ENCODE results near the gene C21orf91.
A peak's percentile ranks its signal among the peaks of the same experiment; 100 is the strongest.

Gene C21orf91

DNA sequence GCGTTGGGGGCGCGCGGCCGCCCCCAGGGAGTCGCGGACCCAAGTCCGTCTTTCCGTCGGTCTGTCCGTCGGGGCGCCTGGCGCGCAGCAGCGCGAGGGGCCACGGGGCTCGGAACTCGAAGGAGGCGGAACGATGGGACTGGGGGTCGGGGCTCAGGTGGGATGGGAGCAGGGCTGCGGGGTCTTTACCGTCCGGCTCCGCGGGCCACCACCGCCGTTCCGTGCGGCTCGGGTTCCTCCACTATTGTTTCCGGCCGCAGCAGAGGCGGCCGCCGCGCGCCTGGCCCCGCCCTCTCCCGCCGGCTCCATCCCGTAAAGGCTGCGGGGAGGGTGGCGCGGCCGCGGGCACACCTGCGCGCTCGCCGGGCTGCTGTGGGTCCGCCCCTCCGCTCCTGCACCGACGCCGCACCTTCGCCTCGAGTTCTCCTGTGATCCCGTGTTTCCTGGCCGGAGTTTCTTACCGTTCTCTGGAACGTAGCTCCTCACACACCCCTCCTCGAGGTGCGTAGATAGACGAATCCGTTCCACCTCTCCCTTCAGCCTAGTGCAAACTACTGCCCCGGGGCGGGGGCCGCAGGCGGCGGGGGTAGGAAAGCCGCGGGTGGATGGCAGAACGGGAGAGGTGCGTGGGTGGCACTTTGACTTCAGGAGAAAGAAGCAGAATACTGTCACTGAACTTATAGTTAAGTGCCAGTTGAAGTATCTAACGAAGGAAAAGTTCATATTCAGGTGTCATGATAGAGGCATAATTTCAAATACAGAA lies at the start of gene C21orf91:
Gene C21orf91, minus strand, starts transcription at position 243 of the 763 bp plus-strand sequence. CDS start 1,038 bp downstream, outside the sequence.
- DNase-seq (ENCODE audit: low read depth), result peak; percentile 88

- no peak for DNase-seq (ENCODE audit: low read depth)
Measured at GRCh38 chr21:17866590-17866989, 47.4 kb upstream of the C21orf91 start.

- DNase-seq (ENCODE audit: low read depth), result no peak
Measured at GRCh38 chr21:17859661-17860060, 40.5 kb upstream of the C21orf91 start.

- DNase-seq (ENCODE audit: low read depth), result no peak
Measured at GRCh38 chr21:17858747-17859146, 39.6 kb upstream of the C21orf91 start.

DNA sequence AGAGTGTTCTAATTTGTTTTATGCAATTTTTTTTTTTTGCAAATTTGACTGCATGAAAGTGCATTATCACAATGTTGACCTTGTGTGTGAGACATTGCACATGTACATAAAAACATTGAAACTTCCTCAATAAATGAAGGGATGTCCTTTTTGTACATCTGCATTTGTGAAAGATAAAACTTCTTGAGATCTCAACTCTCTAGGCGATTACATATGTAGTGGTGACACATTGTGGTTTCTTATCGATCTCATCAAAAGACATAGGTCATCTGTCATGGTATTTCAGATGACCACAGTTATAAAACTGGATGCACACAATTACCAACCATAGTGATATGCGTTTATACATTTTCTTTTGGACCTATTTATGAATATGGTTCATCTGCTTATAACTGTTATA lies 35.6 kb upstream of the C21orf91 start:
- DNase-seq (ENCODE audit: low read depth), result peak; percentile 52

DNA sequence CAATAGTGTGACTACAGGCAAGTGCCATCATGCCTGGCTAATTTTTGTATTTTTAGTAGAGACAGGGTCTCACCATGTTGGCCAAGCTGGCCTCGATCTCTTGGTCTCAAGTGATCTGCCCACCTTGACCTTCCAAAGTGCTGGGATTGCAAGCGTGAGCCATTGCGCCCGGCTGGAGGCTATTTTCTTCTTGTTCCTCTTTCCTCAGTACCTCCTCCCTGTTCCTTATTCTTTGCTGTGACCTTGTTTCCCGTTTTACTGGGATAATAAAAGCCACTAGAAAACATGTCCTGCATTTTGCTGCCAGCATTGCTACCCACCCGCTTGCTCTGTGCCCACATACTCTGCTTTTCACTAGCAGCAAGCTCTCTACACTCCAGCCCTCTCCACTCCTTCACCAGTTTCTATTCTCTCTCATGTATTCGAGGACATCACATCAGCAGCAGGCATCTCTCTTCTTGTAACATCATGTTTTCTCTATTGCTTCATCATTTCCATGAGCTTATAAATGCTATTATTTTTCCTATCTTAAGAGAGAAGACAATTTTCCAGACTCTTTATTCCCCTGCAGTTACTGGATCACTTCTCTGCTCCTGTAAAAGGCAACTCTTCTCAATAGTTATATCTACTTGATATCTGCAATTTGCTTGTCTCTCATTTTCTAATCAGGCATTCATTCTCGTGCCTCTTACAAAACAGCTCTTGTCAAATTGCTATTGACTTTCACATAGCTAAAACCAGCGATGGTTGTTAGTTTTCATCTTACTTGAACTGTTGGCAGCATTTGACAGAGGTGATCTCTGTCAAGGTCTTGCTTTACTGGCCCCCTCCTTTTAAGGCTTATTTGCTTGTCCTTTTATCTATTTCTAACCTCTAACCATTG lies 34.5 kb upstream of the C21orf91 start:
- DNase-seq (ENCODE audit: low read depth), result no peak

DNA sequence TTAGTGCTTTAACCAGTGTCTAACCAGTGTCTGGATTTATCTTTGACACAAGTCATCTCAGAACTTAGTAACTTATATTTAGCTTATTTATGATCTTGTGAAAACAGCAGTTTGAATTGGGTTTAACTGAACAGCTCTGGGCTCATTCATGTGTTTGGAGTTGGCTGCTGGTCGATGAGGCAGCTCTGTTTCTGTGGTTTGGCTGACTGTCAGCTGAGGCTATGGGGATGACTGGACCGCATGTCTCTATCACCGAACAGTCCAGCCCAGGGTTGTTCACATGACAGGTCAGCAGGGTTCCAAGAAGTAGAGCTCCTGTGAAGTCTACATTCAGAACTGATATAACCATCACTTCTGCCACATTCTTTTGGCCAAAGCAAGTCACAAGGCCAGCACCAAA lies 29.1 kb upstream of the C21orf91 start:
- DNase-seq (ENCODE audit: low read depth), result peak; percentile 93

DNA sequence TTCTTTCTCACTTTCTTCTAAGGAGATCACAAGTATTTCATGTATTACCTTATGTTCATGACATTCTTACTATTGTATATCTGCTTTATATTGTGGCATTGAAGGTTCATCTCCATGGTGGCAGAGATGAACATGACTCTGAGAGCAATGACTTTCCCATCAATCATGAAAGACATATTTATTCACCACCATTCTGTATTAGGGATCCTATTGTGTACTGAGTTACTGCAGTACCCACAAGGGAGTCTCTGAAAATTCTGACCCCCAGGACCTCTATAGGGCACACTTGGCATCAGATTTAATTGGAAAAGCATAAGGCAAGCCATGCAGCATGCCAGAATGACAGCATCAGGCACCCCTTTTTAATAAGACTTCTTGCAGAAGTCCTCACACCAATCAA lies 21.9 kb upstream of the C21orf91 start:
- no peak for DNase-seq (ENCODE audit: low read depth)

DNA sequence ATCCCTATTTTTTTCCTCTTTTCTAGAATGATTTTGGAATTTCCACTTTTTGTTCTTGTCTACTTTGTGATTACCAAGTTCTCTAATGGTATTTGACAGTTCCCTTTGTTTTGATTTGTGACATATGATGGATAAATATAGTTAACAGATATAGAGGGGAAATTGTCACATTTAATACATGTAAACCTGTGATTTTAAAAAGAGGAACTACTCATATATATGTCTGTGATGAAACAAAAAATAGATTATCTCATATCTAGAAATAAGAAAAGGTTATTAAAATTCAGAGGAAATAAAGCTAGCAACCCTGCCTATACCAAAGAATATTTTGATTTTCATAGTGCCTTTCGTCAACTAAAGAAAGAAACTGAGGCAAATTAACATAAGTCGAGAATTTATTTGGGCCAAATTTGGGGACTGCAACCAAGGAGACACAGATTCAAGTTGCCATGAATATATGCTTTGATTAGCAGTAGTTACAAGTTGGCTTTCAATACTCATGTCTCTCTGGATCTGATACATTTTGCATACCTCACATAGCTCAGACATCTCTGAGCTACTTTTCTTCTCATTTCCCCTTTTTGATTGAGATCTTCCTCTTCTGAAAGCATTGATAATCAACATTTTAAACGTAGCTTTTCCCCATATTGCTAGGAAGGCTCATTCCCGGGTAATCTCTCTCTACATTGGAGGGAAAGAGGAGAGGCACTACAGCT lies 15.6 kb upstream of the C21orf91 start:
- no peak for DNase-seq (ENCODE audit: low read depth)

- DNase-seq (ENCODE audit: low read depth), result peak; percentile 14
Measured at GRCh38 chr21:17829472-17829871, 10.3 kb upstream of the C21orf91 start.

DNA sequence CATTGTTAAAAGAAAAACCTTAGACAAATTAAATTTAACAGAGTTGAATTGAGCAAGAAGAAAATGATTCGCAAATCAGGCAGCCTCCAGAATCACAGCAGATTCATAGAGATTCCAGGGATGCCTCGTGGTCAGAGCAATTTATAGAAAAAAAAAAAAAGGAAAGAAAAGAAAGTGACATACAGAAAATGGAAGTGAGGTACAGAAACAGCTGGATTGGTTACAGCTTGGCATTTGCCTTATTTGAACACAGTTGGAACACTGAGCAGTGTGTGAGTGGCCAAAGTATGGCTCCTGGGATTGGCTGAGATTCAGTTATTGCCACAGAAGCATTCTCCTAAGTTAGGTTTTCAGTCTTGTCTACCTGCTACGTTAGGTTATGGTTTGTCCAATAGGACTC lies 9.1 kb upstream of the C21orf91 start:
- DNase-seq (ENCODE audit: low read depth), result peak; percentile 29

DNA sequence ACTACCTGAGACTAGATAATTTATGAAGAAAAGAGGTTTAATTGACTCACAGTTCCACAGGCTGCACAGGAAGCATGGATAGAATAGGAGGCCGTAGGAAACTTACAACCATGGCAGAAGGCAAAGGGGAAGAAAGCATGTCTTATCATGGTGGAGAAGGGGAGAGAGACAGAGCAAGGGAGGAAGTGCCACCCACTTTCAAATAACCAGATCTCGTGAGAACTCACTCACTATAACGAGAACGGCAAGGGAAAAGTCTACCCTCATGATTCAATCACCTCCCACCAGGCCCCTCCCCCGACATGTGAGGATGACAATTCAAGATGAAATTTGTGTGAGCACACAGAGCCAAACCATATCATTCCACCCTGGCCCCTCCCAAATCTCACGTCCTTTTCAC lies 4.7 kb upstream of the C21orf91 start:
- DNase-seq (ENCODE audit: low read depth), result no peak

DNA sequence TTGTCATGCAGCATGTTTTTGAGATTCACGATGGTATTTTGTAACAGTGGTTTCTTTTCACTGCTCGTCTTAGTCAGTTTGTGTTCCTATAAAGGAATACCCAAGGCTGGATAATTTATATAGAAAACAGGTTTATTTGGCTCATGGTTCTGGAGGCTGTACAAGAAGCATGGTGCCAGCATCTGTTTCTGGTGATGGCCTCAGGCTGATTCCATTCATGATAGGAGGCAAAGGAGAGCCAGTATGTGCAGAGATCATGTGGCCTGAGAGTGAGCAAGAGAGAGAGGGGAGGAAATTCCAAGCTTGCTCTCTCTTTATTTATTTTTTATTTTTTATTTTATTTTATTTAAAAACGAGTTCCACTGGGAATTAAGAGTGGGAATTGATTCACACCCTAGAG lies 2.0 kb upstream of the C21orf91 start:
- DNase-seq (ENCODE audit: low read depth), result no peak

DNA sequence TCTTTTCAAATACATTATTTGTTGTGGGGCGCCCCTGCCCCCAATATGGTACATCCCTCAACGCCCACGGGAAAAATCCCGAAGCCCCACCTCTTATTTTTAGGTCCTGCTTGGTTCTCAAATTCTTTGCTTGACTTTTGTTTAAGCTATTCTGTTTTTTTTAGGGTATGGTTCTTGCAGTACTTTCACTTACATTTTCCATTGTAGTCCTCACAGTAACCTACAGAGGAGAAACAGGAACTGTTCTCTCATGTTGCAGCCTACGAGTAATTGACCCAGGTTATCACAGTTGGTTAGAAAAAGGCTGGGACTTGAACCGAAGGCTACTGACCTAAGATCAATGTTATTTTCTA lies 697 bp upstream of the C21orf91 start:
- DNase-seq (ENCODE audit: low read depth), result no peak

GRCh38 chr21:17818186-17819113 lies 706 bp downstream of the C21orf91 start:
- DNase-seq (ENCODE audit: low read depth), result peak; percentile 55

- no peak for DNase-seq (ENCODE audit: low read depth)
Measured at GRCh38 chr21:17813353-17813752, 5.8 kb downstream of the C21orf91 start.

DNA sequence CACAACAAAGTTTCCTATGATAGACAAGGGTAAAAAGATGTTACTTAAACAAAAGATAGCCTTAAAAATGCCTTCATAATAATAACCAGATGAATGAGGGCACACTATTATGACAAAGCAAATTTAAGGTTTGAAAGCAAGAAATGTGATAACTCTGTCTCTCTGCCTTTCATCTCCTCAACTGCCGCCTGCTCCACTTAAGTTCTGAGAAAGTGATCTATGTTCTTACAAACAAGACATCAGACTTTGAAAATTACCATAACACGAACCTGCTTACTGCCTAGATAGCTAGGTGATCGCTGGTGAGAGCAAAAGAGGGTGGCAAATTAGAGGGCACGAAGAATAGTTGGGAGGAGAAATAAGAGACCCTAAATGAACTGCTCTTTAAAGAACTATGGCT lies 13.2 kb downstream of the C21orf91 start:
- no peak for DNase-seq (ENCODE audit: low read depth)

DNA sequence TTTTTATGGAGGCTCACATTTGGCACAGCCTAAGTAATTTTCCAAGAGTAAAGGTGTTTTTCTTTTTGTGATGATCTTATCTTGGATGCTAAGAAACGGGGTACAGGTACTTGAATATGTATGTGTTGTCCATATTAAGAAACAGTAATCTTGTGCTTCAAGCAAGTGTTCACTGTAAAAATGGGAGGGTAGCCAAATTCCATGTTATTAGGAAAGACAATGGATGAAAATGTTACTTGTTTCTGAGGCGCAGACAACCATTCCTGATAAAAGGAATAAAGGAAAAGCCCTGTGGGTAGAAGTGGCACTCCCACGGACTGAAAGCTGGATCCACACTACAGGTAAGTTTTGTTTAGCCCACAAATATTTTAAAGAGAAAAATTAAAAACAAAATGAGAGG lies 15.6 kb downstream of the C21orf91 start:
- DNase-seq (ENCODE audit: low read depth), result no peak

DNA sequence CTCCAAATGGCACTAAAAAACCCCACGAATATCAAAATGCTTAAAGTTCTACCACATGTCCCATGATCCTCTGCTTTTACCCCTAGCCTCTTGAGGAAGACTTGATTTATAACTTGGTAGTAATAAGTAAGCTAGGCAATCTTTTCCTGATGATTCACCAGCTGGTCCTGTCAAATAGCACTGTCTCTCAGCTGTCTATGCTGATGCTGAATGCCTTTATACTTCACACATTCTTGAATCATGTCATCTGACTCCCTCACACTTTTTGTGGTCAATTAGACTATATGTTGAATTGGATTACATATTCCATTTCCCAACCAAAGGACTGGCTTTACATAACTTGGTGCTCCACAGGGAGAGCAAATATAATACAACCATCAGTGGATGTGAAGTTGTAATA lies 16.6 kb downstream of the C21orf91 start:
- DNase-seq (ENCODE audit: low read depth), result peak; percentile 40

GRCh38 chr21:17799414-17800164 lies 19.6 kb downstream of the C21orf91 start:
- DNase-seq (ENCODE audit: low read depth), result no peak

- DNase-seq (ENCODE audit: low read depth), result no peak
Measured at GRCh38 chr21:17798796-17799195, 20.4 kb downstream of the C21orf91 start.
